ENCODE data around the gene OSER1. TPM values are rescaled to one million over a fixed set of nuclear protein-coding genes. Genes with fewer than 3 reads are reported as not detected.

The OSER1 gene
- total and polyA plus RNA-seq, 12 donors: 16.4 to 37.3 (median 31.0) TPM

GRCh38 chr20:44208770-44209169 lies 1.8 kb downstream of the OSER1 start:
- H3K27ac ChIP-seq: peak overlapping the region in 7 of 10 donors; percentile 14 to 99 (median 97)
- H3K36me3 ChIP-seq: peaks cover 0 to 30% (median 12%) of the 10 kb centered on the region in 9 donors
- no peaks in the 10 kb centered on the region for H3K27me3 ChIP-seq
- ATAC-seq (no peak), DNase-seq (no peak)
- no peak for TF ChIP-seq CTCF (IDR thresholded peaks at IDR 0.05)
- intact Hi-C loops (cut with DNase I): loop anchor here in 1 of 10 donors (5.0 kb wide), 1 partner anchor 751 kb away; the partner anchor contains the start of gene SRSF6
- peaks cover 0 to 75% (median 62%) of the 10 kb centered on the region in 9 donors for H3K4me1 ChIP-seq
- WGBS, 2 donors: 39 to 42% methylated on average over 7 of the region's 7 CpGs
- peak overlapping the region in 9 of 10 donors; percentile 73 to 99 (median 94) for H3K4me3 ChIP-seq
- no peaks in the 10 kb centered on the region for H3K9me3 ChIP-seq

DNA sequence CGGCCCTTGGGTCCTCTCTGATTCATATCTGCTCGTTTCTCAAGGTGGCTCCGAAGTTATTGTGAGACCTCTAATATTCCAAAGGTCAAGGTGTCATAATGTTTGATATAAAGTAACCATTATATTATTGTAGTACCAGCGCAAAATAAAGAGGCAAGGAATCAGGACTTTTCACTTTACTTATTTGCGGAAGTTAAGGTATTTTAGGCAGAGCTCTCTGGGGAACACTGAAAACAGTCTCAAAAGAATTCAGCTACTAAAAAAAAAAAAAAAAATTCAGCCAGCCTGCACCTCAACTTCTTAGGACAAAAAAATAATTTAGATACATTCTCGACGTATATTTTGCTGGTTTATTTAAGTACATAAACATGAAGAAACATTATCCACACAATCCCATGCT lies 2.4 kb downstream of the OSER1 start:
- no peak for DNase-seq
- intact Hi-C loops (cut with DNase I): loop anchor here in 1 of 10 donors (5.0 kb wide), 1 partner anchor 751 kb away; the partner anchor contains the start of gene SRSF6

DNA sequence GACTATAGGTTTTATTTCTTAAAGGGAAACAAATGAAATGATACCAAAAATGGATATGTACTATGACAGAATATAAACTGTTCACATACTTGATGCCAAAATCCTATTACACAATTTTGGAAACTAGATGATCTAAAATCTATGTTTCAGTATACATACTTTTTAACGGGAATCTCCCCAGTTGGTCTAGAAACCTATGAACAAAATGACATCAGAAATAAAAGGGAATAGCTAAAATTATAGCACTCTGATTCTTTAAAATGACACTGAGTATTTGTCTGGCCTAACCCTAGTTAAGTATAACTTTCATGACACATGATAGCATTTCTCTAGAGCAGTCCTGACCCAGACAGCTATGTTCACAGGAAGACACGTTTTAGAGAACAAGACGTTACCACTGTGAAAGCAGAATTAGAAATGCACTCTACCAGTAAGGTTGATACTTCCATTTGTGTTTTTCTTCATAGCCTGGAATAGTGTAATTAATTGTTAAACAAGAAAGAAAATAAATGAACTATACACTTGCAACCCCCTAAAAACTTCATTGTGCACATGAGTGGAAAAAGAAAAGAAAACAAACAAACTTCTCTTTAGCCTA lies 3.3 kb downstream of the OSER1 start:
- 29 to 40% methylated on average over 3 of the region's 3 CpGs for WGBS, 2 donors
- H3K9me3 ChIP-seq: no peaks in the 10 kb centered on the region
- peak overlapping the region in 8 of 10 donors; percentile 3 to 99 (median 40) for H3K27ac ChIP-seq
- no peaks in the 10 kb centered on the region for H3K27me3 ChIP-seq
- TF ChIP-seq CTCF (IDR thresholded peaks at IDR 0.05): no peak
- intact Hi-C loops (cut with DNase I): loop anchor here in 1 of 10 donors (5.0 kb wide), 1 partner anchor 750 kb away; the partner anchor contains the start of gene SRSF6
- H3K36me3 ChIP-seq: peaks cover 0 to 41% (median 17%) of the 10 kb centered on the region in 9 donors
- no peak for ATAC-seq
- DNase-seq: no peak
- peaks cover 0 to 77% (median 64%) of the 10 kb centered on the region in 9 donors for H3K4me1 ChIP-seq
- H3K4me3 ChIP-seq: no peak overlapping the region

More for the DNA sequence above, 2.4 kb downstream of the OSER1 start:
- H3K4me3 ChIP-seq: peak overlapping the region in 6 of 10 donors; percentile 73 to 99 (median 96)
- H3K4me1 ChIP-seq: peaks cover 0 to 77% (median 63%) of the 10 kb centered on the region in 9 donors
- peak overlapping the region in 7 of 10 donors; percentile 21 to 99 (median 93) for H3K27ac ChIP-seq
- H3K9me3 ChIP-seq: no peaks in the 10 kb centered on the region
- peaks cover 0 to 31% (median 12%) of the 10 kb centered on the region in 9 donors for H3K36me3 ChIP-seq
- WGBS, 2 donors: 38 to 52% methylated on average over 7 of the region's 7 CpGs
- H3K27me3 ChIP-seq: no peaks in the 10 kb centered on the region
- no peak for TF ChIP-seq CTCF (IDR thresholded peaks at IDR 0.05)
- no peak for ATAC-seq

GRCh38 chr20:44206132-44206531 lies 4.4 kb downstream of the OSER1 start:
- Histone ChIP-seq H3K27me3 (no peaks in the 10 kb centered on the region), H3K9me3 (no peaks in the 10 kb centered on the region), H3K27ac (peak overlapping the region in 2 of 10 donors; percentile 97 to 99), H3K36me3 (peaks cover 0 to 52% (median 25%) of the 10 kb centered on the region in 9 donors), H3K4me3 (no peak overlapping the region), H3K4me1 (peaks cover 0 to 78% (median 61%) of the 10 kb centered on the region in 9 donors)
- DNase-seq: no peak
- intact Hi-C loops (cut with DNase I): loop anchor here in 1 of 10 donors (5.0 kb wide), 1 partner anchor 749 kb away; the partner anchor contains the start of gene SRSF6
- no peak for TF ChIP-seq CTCF (IDR thresholded peaks at IDR 0.05)
- no peak for ATAC-seq
